ENCODE results near the gene PTPRF. TPM values are rescaled to one million over a fixed set of nuclear protein-coding genes. Genes with fewer than 3 reads are reported as not detected.
"Not testable (repeated sequence)": the region's sequence is repeated elsewhere in the genome, so short reads cannot be mapped to it uniquely, and the experiment has no call there.

PTPRF gene
- total and polyA plus RNA-seq, 5 donors from 2014 or later, result 0.22 TPM; not detected in 4

GRCh38 chr1:43636006-43636641 is 105.4 kb downstream of the PTPRF start:
- peaks cover 0 to 1% (median 0%) of the 10 kb centered on the region in 7 donors for H3K9me3 Mint-ChIP-seq
- Histone ChIP-seq H3K27ac (ENCODE audit: insufficient read depth, low read length, poor library complexity, severe bottlenecking) (no peak overlapping the region), H3K4me1 (ENCODE audit: control insufficient read depth, insufficient read depth, low read length, poor library complexity, severe bottlenecking) (no peaks in the 10 kb centered on the region), H3K9me3 (ENCODE audit: control insufficient read depth in 2 of 2, low read length in 2 of 2) (no peaks in the 10 kb centered on the region), H3K4me3 (ENCODE audit: low read depth, low read length) (no peak overlapping the region), H3K27me3 (ENCODE audit: control insufficient read depth, insufficient read depth, low read length) (peaks cover 3% of the 10 kb centered on the region), H3K36me3 (ENCODE audit: control insufficient read depth, insufficient read depth, low read length) (no peaks in the 10 kb centered on the region)
- H3K27me3 Mint-ChIP-seq, result peaks cover 10% of the 10 kb centered on the region
- DNase-seq, result no peak
- no peaks in the 10 kb centered on the region for H3K4me1 Mint-ChIP-seq
- ATAC-seq (ENCODE audit: low read depth in 2 of 2), result no peak
- H3K36me3 Mint-ChIP-seq, result no peaks in the 10 kb centered on the region
- H3K27ac Mint-ChIP-seq, result no peak overlapping the region
- H3K4me3 Mint-ChIP-seq, result no peak overlapping the region

- no peaks in the 10 kb centered on the region for H3K9me3 ChIP-seq (ENCODE audit: control insufficient read depth in 2 of 2, low read length in 2 of 2)
- H3K9me3 Mint-ChIP-seq, result peaks cover 0 to 1% (median 0%) of the 10 kb centered on the region in 7 donors
- H3K27ac ChIP-seq (ENCODE audit: insufficient read depth, low read length, poor library complexity, severe bottlenecking), result no peak overlapping the region
- ATAC-seq (ENCODE audit: low read depth in 2 of 2), result no peak
- H3K27ac Mint-ChIP-seq, result no peak overlapping the region
- no peaks in the 10 kb centered on the region for H3K36me3 ChIP-seq (ENCODE audit: control insufficient read depth, insufficient read depth, low read length)
- H3K27me3 Mint-ChIP-seq, result peaks cover 11% of the 10 kb centered on the region
- no peak overlapping the region for H3K4me3 ChIP-seq (ENCODE audit: low read depth, low read length)
- no peaks in the 10 kb centered on the region for H3K36me3 Mint-ChIP-seq
- H3K4me3 Mint-ChIP-seq, result no peak overlapping the region
- no peak for DNase-seq
- H3K27me3 ChIP-seq (ENCODE audit: control insufficient read depth, insufficient read depth, low read length), result peaks cover 3% of the 10 kb centered on the region
- H3K4me1 ChIP-seq (ENCODE audit: control insufficient read depth, insufficient read depth, low read length, poor library complexity, severe bottlenecking), result no peaks in the 10 kb centered on the region
- H3K4me1 Mint-ChIP-seq, result no peaks in the 10 kb centered on the region
Measured at GRCh38 chr1:43637267-43637666, 106.6 kb downstream of the PTPRF start.

GRCh38 chr1:43638381-43638780 is 107.7 kb downstream of the PTPRF start:
- H3K4me3 ChIP-seq (ENCODE audit: low read depth, low read length); H3K27ac ChIP-seq (ENCODE audit: insufficient read depth, low read length, poor library complexity, severe bottlenecking); H3K4me3 Mint-ChIP-seq; DNase-seq; H3K27ac Mint-ChIP-seq; ATAC-seq (ENCODE audit: low read depth in 2 of 2); H3K4me1 ChIP-seq (ENCODE audit: control insufficient read depth, insufficient read depth, low read length, poor library complexity, severe bottlenecking); H3K36me3 ChIP-seq (ENCODE audit: control insufficient read depth, insufficient read depth, low read length); H3K36me3 Mint-ChIP-seq; H3K9me3 Mint-ChIP-seq; H3K4me1 Mint-ChIP-seq; H3K27me3 ChIP-seq (ENCODE audit: control insufficient read depth, insufficient read depth, low read length); H3K9me3 ChIP-seq (ENCODE audit: control insufficient read depth in 2 of 2, low read length in 2 of 2): not testable (repeated sequence)
- peaks cover 18% of the 10 kb centered on the region for H3K27me3 Mint-ChIP-seq

- Mint-ChIP-seq H3K27ac (no peak overlapping the region), H3K4me1 (no peaks in the 10 kb centered on the region), H3K27me3 (peaks cover 16% of the 10 kb centered on the region), H3K4me3 (no peak overlapping the region), H3K36me3 (no peaks in the 10 kb centered on the region), H3K9me3 (peaks cover 0 to 1% (median 0%) of the 10 kb centered on the region in 7 donors)
- H3K4me1 ChIP-seq (ENCODE audit: control insufficient read depth, insufficient read depth, low read length, poor library complexity, severe bottlenecking), result no peaks in the 10 kb centered on the region
- DNase-seq (no peak), ATAC-seq (ENCODE audit: low read depth in 2 of 2) (no peak)
- no peaks in the 10 kb centered on the region for H3K36me3 ChIP-seq (ENCODE audit: control insufficient read depth, insufficient read depth, low read length)
- no peaks in the 10 kb centered on the region for H3K9me3 ChIP-seq (ENCODE audit: control insufficient read depth in 2 of 2, low read length in 2 of 2)
- peaks cover 3% of the 10 kb centered on the region for H3K27me3 ChIP-seq (ENCODE audit: control insufficient read depth, insufficient read depth, low read length)
- H3K27ac ChIP-seq (ENCODE audit: insufficient read depth, low read length, poor library complexity, severe bottlenecking), result no peak overlapping the region
- H3K4me3 ChIP-seq (ENCODE audit: low read depth, low read length), result no peak overlapping the region
Measured at GRCh38 chr1:43639976-43640794, 109.5 kb downstream of the PTPRF start.

GRCh38 chr1:43644558-43644957 is 113.9 kb downstream of the PTPRF start:
- no peaks in the 10 kb centered on the region for H3K9me3 ChIP-seq (ENCODE audit: control insufficient read depth in 2 of 2, low read length in 2 of 2)
- peaks cover 5% of the 10 kb centered on the region for H3K27me3 ChIP-seq (ENCODE audit: control insufficient read depth, insufficient read depth, low read length)
- Mint-ChIP-seq H3K4me3 (no peak overlapping the region), H3K27me3 (peaks cover 11% of the 10 kb centered on the region), H3K27ac (no peak overlapping the region), H3K36me3 (no peaks in the 10 kb centered on the region), H3K9me3 (no peaks in the 10 kb centered on the region), H3K4me1 (peaks cover 0 to 5% (median under 1%) of the 10 kb centered on the region in 4 donors)
- H3K36me3 ChIP-seq (ENCODE audit: control insufficient read depth, insufficient read depth, low read length), result no peaks in the 10 kb centered on the region
- ATAC-seq (ENCODE audit: low read depth in 2 of 2) (no peak), DNase-seq (no peak)
- no peak overlapping the region for H3K27ac ChIP-seq (ENCODE audit: insufficient read depth, low read length, poor library complexity, severe bottlenecking)
- H3K4me1 ChIP-seq (ENCODE audit: control insufficient read depth, insufficient read depth, low read length, poor library complexity, severe bottlenecking), result no peaks in the 10 kb centered on the region
- H3K4me3 ChIP-seq (ENCODE audit: low read depth, low read length), result no peak overlapping the region

- Mint-ChIP-seq H3K36me3 (no peaks in the 10 kb centered on the region), H3K27ac (peak overlapping the region in 1 of 3 donors; percentile 14), H3K27me3 (peaks cover 17% of the 10 kb centered on the region), H3K4me1 (peaks cover 0 to 12% (median 6%) of the 10 kb centered on the region in 4 donors), H3K4me3 (peak overlapping the region in 2 of 4 donors; percentile 12 to 41), H3K9me3 (no peaks in the 10 kb centered on the region)
- no peak overlapping the region for H3K27ac ChIP-seq (ENCODE audit: insufficient read depth, low read length, poor library complexity, severe bottlenecking)
- ATAC-seq (ENCODE audit: low read depth in 2 of 2), result no peak
- peaks cover 5% of the 10 kb centered on the region for H3K27me3 ChIP-seq (ENCODE audit: control insufficient read depth, insufficient read depth, low read length)
- no peaks in the 10 kb centered on the region for H3K36me3 ChIP-seq (ENCODE audit: control insufficient read depth, insufficient read depth, low read length)
- H3K4me1 ChIP-seq (ENCODE audit: control insufficient read depth, insufficient read depth, low read length, poor library complexity, severe bottlenecking), result peaks cover 1% of the 10 kb centered on the region
- H3K9me3 ChIP-seq (ENCODE audit: control insufficient read depth in 2 of 2, low read length in 2 of 2), result no peaks in the 10 kb centered on the region
- no peak for DNase-seq
- no peak overlapping the region for H3K4me3 ChIP-seq (ENCODE audit: low read depth, low read length)
Measured at GRCh38 chr1:43645461-43645860, 114.8 kb downstream of the PTPRF start.

- not testable (repeated sequence) for H3K36me3 ChIP-seq (ENCODE audit: control insufficient read depth, insufficient read depth, low read length); ATAC-seq (ENCODE audit: low read depth in 2 of 2); H3K27ac ChIP-seq (ENCODE audit: insufficient read depth, low read length, poor library complexity, severe bottlenecking); H3K9me3 Mint-ChIP-seq; DNase-seq; H3K27ac Mint-ChIP-seq; H3K36me3 Mint-ChIP-seq; H3K9me3 ChIP-seq (ENCODE audit: control insufficient read depth in 2 of 2, low read length in 2 of 2); H3K4me3 ChIP-seq (ENCODE audit: low read depth, low read length); H3K27me3 ChIP-seq (ENCODE audit: control insufficient read depth, insufficient read depth, low read length)
- peaks cover 19% of the 10 kb centered on the region for H3K4me1 ChIP-seq (ENCODE audit: control insufficient read depth, insufficient read depth, low read length, poor library complexity, severe bottlenecking)
- peaks cover 5 to 29% (median 20%) of the 10 kb centered on the region in 4 donors for H3K4me1 Mint-ChIP-seq
- H3K27me3 Mint-ChIP-seq, result peaks cover 16% of the 10 kb centered on the region
- H3K4me3 Mint-ChIP-seq, result peak overlapping the region in 1 of 4 donors; percentile 30
Measured at GRCh38 chr1:43647331-43647730, 116.6 kb downstream of the PTPRF start.

Data from CD4-positive, CD25-positive, alpha-beta regulatory T cell (primary cell).